Measurements from ENCODE around the gene TDRD12. TPM values are rescaled to one million over a fixed set of nuclear protein-coding genes. Genes with fewer than 3 reads are reported as not detected.
"Not testable (repeated sequence)": the region's sequence is repeated elsewhere in the genome, so short reads cannot be mapped to it uniquely, and the experiment has no call there.

Gene TDRD12
- total and polyA plus RNA-seq, 8 donors = 0.06 to 0.84 (median 0.11) TPM; not detected in 3

GRCh38 chr19:32692727-32693061 lies 26.9 kb upstream of the TDRD12 start:
- FAIRE-seq (no peak), ATAC-seq (peak in 2 of 4 donors; percentile 2 to 10), DNase-seq (no peak)
- Histone ChIP-seq H3K4me1 (peaks cover 0 to 28% (median 0%) of the 10 kb centered on the region in 3 donors), H3K9me3 (no peaks in the 10 kb centered on the region), H3K27me3 (no peaks in the 10 kb centered on the region), H3K36me3 (no peaks in the 10 kb centered on the region), H3K4me3 (peak overlapping the region; percentile 54 to 74 (median 64)), H3K27ac (peak overlapping the region in 3 of 4 donors; percentile 75 to 81 (median 81))
- intact Hi-C loops (cut with DNase I) = no loop called here
- TF ChIP-seq CTCF (IDR thresholded peaks at IDR 0.05) = no peak
- 42 to 47% methylated on average over 7 of the region's 7 CpGs for WGBS, 2 donors

GRCh38 chr19:32693151-32694108 lies 26.1 kb upstream of the TDRD12 start:
- intact Hi-C loops (cut with DNase I); H3K27me3 ChIP-seq; H3K9me3 ChIP-seq; H3K36me3 ChIP-seq; FAIRE-seq; ATAC-seq: not testable (repeated sequence)
- Histone ChIP-seq H3K4me3 (peak overlapping the region; percentile 54 to 74 (median 64)), H3K4me1 (peaks cover 0 to 28% (median 0%) of the 10 kb centered on the region in 3 donors), H3K27ac (peak overlapping the region in 2 of 4 donors; percentile 27 to 75)
- WGBS, 2 donors = 79 to 87% methylated on average over 20 of the region's 20 CpGs
- peak in 1 of 6 donors; percentile 38 for DNase-seq

- intact Hi-C loops (cut with DNase I); FAIRE-seq; H3K9me3 ChIP-seq; DNase-seq; H3K27me3 ChIP-seq; H3K36me3 ChIP-seq; ATAC-seq: not testable (repeated sequence)
- peak overlapping the region in 2 of 4 donors; percentile 26 to 74 for H3K4me3 ChIP-seq
- H3K27ac ChIP-seq = peak overlapping the region in 1 of 4 donors; percentile 27
- peaks cover 0 to 28% (median 0%) of the 10 kb centered on the region in 3 donors for H3K4me1 ChIP-seq
- WGBS, 2 donors = 28 to 35% methylated on average over 2 of the region's 2 CpGs
Observed at GRCh38 chr19:32694316-32694715, 25.3 kb upstream of the TDRD12 start.

- Histone ChIP-seq H3K4me3 (peak overlapping the region in 1 of 4 donors; percentile 74), H3K4me1 (peaks cover 0 to 28% (median 0%) of the 10 kb centered on the region in 3 donors), H3K27ac (peak overlapping the region in 1 of 4 donors; percentile 31)
- DNase-seq; H3K36me3 ChIP-seq; ATAC-seq; intact Hi-C loops (cut with DNase I); H3K9me3 ChIP-seq; FAIRE-seq; H3K27me3 ChIP-seq: not testable (repeated sequence)
- 32 to 42% methylated on average over 2 of the region's 2 CpGs for WGBS, 2 donors
Observed at GRCh38 chr19:32694851-32695250, 24.7 kb upstream of the TDRD12 start.

- DNase-seq; H3K36me3 ChIP-seq; H3K9me3 ChIP-seq; ATAC-seq; FAIRE-seq; intact Hi-C loops (cut with DNase I); H3K27me3 ChIP-seq: not testable (repeated sequence)
- Histone ChIP-seq H3K4me1 (peaks cover 0 to 24% (median 0%) of the 10 kb centered on the region in 3 donors), H3K4me3 (peak overlapping the region in 1 of 4 donors; percentile 10), H3K27ac (peak overlapping the region in 1 of 4 donors; percentile 31)
- 52 to 64% methylated on average over 6 of the region's 6 CpGs for WGBS, 2 donors
Observed at GRCh38 chr19:32695506-32695905, 24.1 kb upstream of the TDRD12 start.

- H3K4me1 ChIP-seq = peaks cover 0 to 21% (median 6%) of the 10 kb centered on the region in 3 donors
- ATAC-seq; H3K27ac ChIP-seq; intact Hi-C loops (cut with DNase I); H3K9me3 ChIP-seq; H3K36me3 ChIP-seq; H3K27me3 ChIP-seq; FAIRE-seq; H3K4me3 ChIP-seq: not testable (repeated sequence)
- DNase-seq = peak in 2 of 6 donors; percentile 34 to 55
- whole genome bisulfite sequencing, 2 donors = 60 to 64% methylated on average over 3 of the region's 3 CpGs
Observed at GRCh38 chr19:32696771-32697170, 22.8 kb upstream of the TDRD12 start.

- H3K4me1 ChIP-seq = peaks cover 6 to 27% (median 22%) of the 10 kb centered on the region in 3 donors
- intact Hi-C loops (cut with DNase I); DNase-seq; H3K4me3 ChIP-seq; H3K27me3 ChIP-seq; H3K36me3 ChIP-seq; ATAC-seq; H3K9me3 ChIP-seq; FAIRE-seq; H3K27ac ChIP-seq: not testable (repeated sequence)
- WGBS, 2 donors = 95 to 96% methylated on average over 7 of the region's 7 CpGs
Observed at GRCh38 chr19:32700129-32700528, 19.4 kb upstream of the TDRD12 start.

All from pancreas (tissue), 10 donors.